SK-N-SH treated with all-trans-retinoic acid at 6 μM for 48 hours (cell line): ENCODE measurements around the gene PDSS2.
A peak's percentile ranks its signal among the peaks of the same experiment; 100 is the strongest.

ENCODE experiments used
- ATAC-seq: fragments of 200-7000 bp; cut with Tn5 transposase; 3 replicates; pipeline ENCODE4 v1.9.1; 2020; ENCODE audit warnings: mild to moderate bottlenecking, moderate library complexity
- ARNTL ChIP-seq: fragments of 450-650 bp; formaldehyde crosslinking; IDR thresholded peaks from 2 replicates; pipeline ENCODE4 v1.5.0; 2020; ENCODE audit warnings: low read depth, mild to moderate bottlenecking, moderate library complexity, borderline replicate concordance
- BACH2 ChIP-seq: fragments of 250-450 bp; sonication (Bioruptor Pico); IDR thresholded peaks from 2 replicates; pipeline ENCODE4 v1.9.0; 2021; ENCODE audit warnings: mild to moderate bottlenecking, borderline replicate concordance
- CREB5 ChIP-seq: fragments of 250-450 bp; sonication (Bioruptor Pico); IDR thresholded peaks from 2 replicates; pipeline ENCODE4 v1.5.1; 2020; ENCODE audit warnings: low read depth, mild to moderate bottlenecking, moderate library complexity
- CSRNP3 ChIP-seq: fragments of 250-450 bp; sonication (Bioruptor Pico); IDR thresholded peaks from 2 replicates; pipeline ENCODE4 v1.5.1; 2021; ENCODE audit warnings: mild to moderate bottlenecking, moderate library complexity
- ESRRG ChIP-seq: fragments of 250-450 bp; sonication (Bioruptor Pico); IDR thresholded peaks from 2 replicates; pipeline ENCODE4 v1.6.1; 2021; ENCODE audit warnings: mild to moderate bottlenecking
- GLIS3 ChIP-seq: fragments of 250-450 bp; sonication (Bioruptor Pico); IDR thresholded peaks from 2 replicates; pipeline ENCODE4 v1.5.0; 2020; ENCODE audit warnings: mild to moderate bottlenecking, moderate library complexity
- ISL1 ChIP-seq: fragments of 250-450 bp; sonication (Bioruptor Pico); IDR thresholded peaks from 2 replicates; pipeline ENCODE4 v2.1.2; 2022; ENCODE audit warnings: mild to moderate bottlenecking, moderate library complexity
- OSR1 ChIP-seq: fragments of 250-450 bp; sonication (Bioruptor Pico); IDR thresholded peaks from 2 replicates; pipeline ENCODE4 v1.8.0; 2022; ENCODE audit warnings: moderate library complexity, mild to moderate bottlenecking, inconsistent platforms
- PATZ1 ChIP-seq: fragments of 250-450 bp; sonication (Bioruptor Pico); IDR thresholded peaks from 2 replicates; pipeline ENCODE4 v1.8.0; 2020; ENCODE audit warnings: mild to moderate bottlenecking, moderate library complexity, borderline replicate concordance
- POU6F1 ChIP-seq: fragments of 250-450 bp; sonication (Bioruptor Pico); IDR thresholded peaks from 2 replicates; pipeline ENCODE4 v1.8.0; 2021; ENCODE audit warnings: low read depth, mild to moderate bottlenecking, moderate library complexity, borderline replicate concordance
- PPARA ChIP-seq: fragments of 250-450 bp; sonication (Bioruptor Pico); IDR thresholded peaks from 2 replicates; pipeline ENCODE4 v1.5.0; 2020; ENCODE audit warnings: mild to moderate bottlenecking, borderline replicate concordance
- RARB ChIP-seq: fragments of 250-450 bp; sonication (Bioruptor Pico); IDR thresholded peaks from 2 replicates; pipeline ENCODE4 v1.8.0; 2021; ENCODE audit warnings: mild to moderate bottlenecking, moderate library complexity
- SNAI2 ChIP-seq: fragments of 250-450 bp; sonication (Bioruptor Pico); IDR thresholded peaks from 2 replicates; pipeline ENCODE4 v1.5.0; 2020; ENCODE audit warnings: mild to moderate bottlenecking, moderate library complexity
- TOX ChIP-seq: fragments of 250-450 bp; sonication (Bioruptor Pico); IDR thresholded peaks from 2 replicates; pipeline ENCODE4 v1.8.0; 2021; ENCODE audit warnings: mild to moderate bottlenecking, moderate library complexity, borderline replicate concordance
- TSHZ2 ChIP-seq: fragments of 250-450 bp; sonication (Bioruptor Pico); IDR thresholded peaks from 2 replicates; pipeline ENCODE4 v1.5.0; 2020; ENCODE audit warnings: mild to moderate bottlenecking, moderate library complexity
- ZC3H10 ChIP-seq: fragments of 250-450 bp; sonication (Bioruptor Pico); IDR thresholded peaks from 2 replicates; pipeline ENCODE4 v1.5.1; 2021; ENCODE audit warnings: mild to moderate bottlenecking, moderate library complexity
- ZFP3 ChIP-seq: fragments of 250-450 bp; sonication (Bioruptor Pico); IDR thresholded peaks from 2 replicates; pipeline ENCODE4 v1.5.0; 2020; ENCODE audit warnings: mild to moderate bottlenecking, moderate library complexity
- ZFP30 ChIP-seq: fragments of 450-650 bp; formaldehyde crosslinking; IDR thresholded peaks from 2 replicates; pipeline ENCODE4 v1.5.0; 2022; ENCODE audit warnings: mild to moderate bottlenecking, moderate library complexity
- ZNF565 ChIP-seq: fragments of 450-650 bp; formaldehyde crosslinking; conservative IDR thresholded peaks from 2 replicates; pipeline ENCODE4 v1.5.0; 2020; ENCODE audit warnings: low read depth, mild to moderate bottlenecking, moderate library complexity
- ZNF8 ChIP-seq: fragments of 450-650 bp; formaldehyde crosslinking; IDR thresholded peaks from 2 replicates; pipeline ENCODE4 v1.5.0; 2020; ENCODE audit warnings: mild to moderate bottlenecking, moderate library complexity

The PDSS2 gene

GRCh38 chr6:107413966-107414645 is 45.3 kb downstream of the PDSS2 start:
- no peak for ATAC-seq

GRCh38 chr6:107411161-107411560 is 48.2 kb downstream of the PDSS2 start:
- TF ChIP-seq ESRRG (CRISPR knock-in tag) (no peak), TOX (CRISPR knock-in tag) (no peak), ARNTL (CRISPR knock-in tag) (no peak), RARB (CRISPR knock-in tag) (no peak), ZC3H10 (CRISPR knock-in tag) (no peak), PPARA (CRISPR knock-in tag) (no peak), OSR1 (CRISPR knock-in tag) (no peak), ZFP30 (CRISPR knock-in tag) (no peak), ZFP3 (CRISPR knock-in tag) (no peak), ZNF8 (no peak), GLIS3 (CRISPR knock-in tag) (no peak)
- ATAC-seq, result no peak

More at GRCh38 chr6:107413966-107414645, 45.3 kb downstream of the PDSS2 start:
- TF ChIP-seq OSR1 (CRISPR knock-in tag), result no peak
- peak; percentile 18; the same call in 1 of the 2 replicates for TF ChIP-seq ISL1

GRCh38 chr6:107409942-107410341 is 49.4 kb downstream of the PDSS2 start:
- TF ChIP-seq ISL1 (no peak), SNAI2 (no peak), PATZ1 (CRISPR knock-in tag) (no peak), GLIS3 (CRISPR knock-in tag) (no peak), ZFP30 (CRISPR knock-in tag) (no peak), BACH2 (CRISPR knock-in tag) (no peak), ZFP3 (CRISPR knock-in tag) (no peak), RARB (CRISPR knock-in tag) (no peak), ZNF8 (no peak), OSR1 (CRISPR knock-in tag) (no peak), PPARA (CRISPR knock-in tag) (no peak), ZC3H10 (CRISPR knock-in tag) (no peak), TOX (CRISPR knock-in tag) (no peak), CREB5 (CRISPR knock-in tag) (no peak), TSHZ2 (CRISPR knock-in tag) (no peak), ZNF565 (CRISPR knock-in tag) (no peak)
- no peak for ATAC-seq

- ATAC-seq, result no peak
- no peak for TF ChIP-seq SNAI2
- no peak for TF ChIP-seq RARB (CRISPR knock-in tag)
- no peak for TF ChIP-seq CSRNP3 (CRISPR knock-in tag)
- no peak for TF ChIP-seq OSR1 (CRISPR knock-in tag)
- TF ChIP-seq POU6F1 (CRISPR knock-in tag), result no peak
- TF ChIP-seq PATZ1 (CRISPR knock-in tag), result no peak
- no peak for TF ChIP-seq ISL1
- TF ChIP-seq BACH2 (CRISPR knock-in tag), result no peak
- TF ChIP-seq PPARA (CRISPR knock-in tag), result no peak
- no peak for TF ChIP-seq ESRRG (CRISPR knock-in tag)
- no peak for TF ChIP-seq ZFP3 (CRISPR knock-in tag)
- TF ChIP-seq CREB5 (CRISPR knock-in tag), result no peak
- TF ChIP-seq GLIS3 (CRISPR knock-in tag), result no peak
Measured at GRCh38 chr6:107408714-107409113, 50.6 kb downstream of the PDSS2 start.
